HG03354 (cell line): ENCODE data around the gene CRYM.
"Not testable (repeated sequence)": the region's sequence is repeated elsewhere in the genome, so short reads cannot be mapped to it uniquely, and the experiment has no call there.

Experiments used
- ATAC-seq: cut with Tn5 transposase; IDR thresholded peaks from one replicate; pipeline ENCODE4 v1.9.1; 2021; ENCODE audit warnings: mild to moderate bottlenecking; ENCODE audit not compliant: unreplicated experiment, poor library complexity, severe bottlenecking

The CRYM gene

GRCh38 chr16:21277927-21278706 lies at the start of gene CRYM:
Gene CRYM, minus strand, starts transcription at chr16:21278290. Its CDS starts 39 bp downstream, at chr16:21278251.
- ATAC-seq = peak; percentile 61

GRCh38 chr16:21327046-21327445 lies 49.0 kb upstream of the CRYM start:
- no peak for ATAC-seq

- no peak for ATAC-seq
Measured at GRCh38 chr16:21326459-21326858, 48.4 kb upstream of the CRYM start.

GRCh38 chr16:21324267-21324666 lies 46.2 kb upstream of the CRYM start:
- no peak for ATAC-seq

- ATAC-seq = not testable (repeated sequence)
Measured at GRCh38 chr16:21322251-21322650, 44.2 kb upstream of the CRYM start.

GRCh38 chr16:21321736-21322135 lies 43.6 kb upstream of the CRYM start:
- no peak for ATAC-seq

GRCh38 chr16:21314339-21314738 lies 36.2 kb upstream of the CRYM start:
- ATAC-seq = no peak

- ATAC-seq = not testable (repeated sequence)
Measured at GRCh38 chr16:21312863-21313372, 34.8 kb upstream of the CRYM start.

- ATAC-seq = not testable (repeated sequence)
Measured at GRCh38 chr16:21312046-21312445, 34.0 kb upstream of the CRYM start.

GRCh38 chr16:21306712-21307111 lies 28.6 kb upstream of the CRYM start:
- ATAC-seq = not testable (repeated sequence)

GRCh38 chr16:21302898-21303528 lies 24.9 kb upstream of the CRYM start:
- no peak for ATAC-seq

GRCh38 chr16:21302454-21302853 lies 24.4 kb upstream of the CRYM start:
- no peak for ATAC-seq

GRCh38 chr16:21301895-21302291 lies 23.8 kb upstream of the CRYM start:
- no peak for ATAC-seq

GRCh38 chr16:21301168-21301894 lies 23.2 kb upstream of the CRYM start:
- ATAC-seq = peak; percentile 60

- peak; percentile 49 for ATAC-seq
Measured at GRCh38 chr16:21300309-21301167, 22.4 kb upstream of the CRYM start.

GRCh38 chr16:21289789-21290188 lies 11.7 kb upstream of the CRYM start:
- ATAC-seq = not testable (repeated sequence)

- ATAC-seq = no peak
Measured at GRCh38 chr16:21285314-21285713, 7.2 kb upstream of the CRYM start.

- no peak for ATAC-seq
Measured at GRCh38 chr16:21284414-21284813, 6.3 kb upstream of the CRYM start.

GRCh38 chr16:21283521-21284289 lies 5.6 kb upstream of the CRYM start:
- ATAC-seq = peak; percentile 48
